GM12878 (cell line): Measurements from ENCODE around the gene MUC20. TPM values are rescaled to one million over a fixed set of nuclear protein-coding genes. Genes with fewer than 3 reads are reported as not detected.

Experiments used
- BCL11A ChIP-seq: IDR thresholded peaks from 2 replicates; pipeline ENCODE4 v1.6.1; 2011; ENCODE audit warnings: low read depth, low read length
- SUPT20H ChIP-seq: IDR thresholded peaks from 2 replicates; pipeline ENCODE4 v1.6.1; 2011; ENCODE audit warnings: low read depth, mild to moderate bottlenecking, low read length, moderate library complexity, borderline replicate concordance; ENCODE audit not compliant: control insufficient read depth
- TARDBP ChIP-seq: IDR thresholded peaks from 2 replicates; pipeline ENCODE4 v1.6.1; 2016; ENCODE audit warnings: borderline replicate concordance
- ZBTB11 ChIP-seq: fragments of 450-650 bp; formaldehyde crosslinking; IDR thresholded peaks from 2 replicates; pipeline ENCODE4 v1.5.0; 2022; ENCODE audit warnings: mild to moderate bottlenecking, missing genetic modification characterization
- ZNF687 ChIP-seq: fragments of 450-650 bp; IDR thresholded peaks from 2 replicates; pipeline ENCODE4 v1.6.1; 2017; ENCODE audit warnings: mild to moderate bottlenecking, moderate library complexity
- polyA plus RNA-seq, 11 experiments: library from polyadenylated mRNA; depleted of rRNA in 4 of 11; unstranded in 6 of 11; stranded (reverse) in 5 of 11; fragments of >200 nt; fragmentation: Nextera tagmentation in 4 of 11; fragmentation: Illumina TruSeq in 1 of 11; extraction: Ambion mirVana in 4 of 11; extraction: Trizol in 1 of 11; gene quantifications; 1 replicate in 1 of 11; 2 replicates in 10 of 11; pipeline versions ENCODE4 v1.2.1 to v1.2.3, GENCODE V29; 2011 to 2016; ENCODE audit warnings: inconsistent platforms in 2 of 11, missing spikeins in 2 of 11, low read depth in 1 of 11
- total RNA-seq, 4 experiments: library from RNA; depleted of rRNA in 3 of 4; stranded (reverse); fragments of >200 nt in 3 of 4; fragmentation: Illumina TruSeq in 1 of 4; extraction: Trizol in 1 of 4; gene quantifications; 2 replicates each; pipeline versions ENCODE4 v1.2.1 to v1.2.3, GENCODE V29; 2013 to 2021
- TF ChIP-seq, protein P1 (sequence below): fragments of 450-650 bp; IDR thresholded peaks from 2 replicates; pipeline ENCODE4 v1.6.1; 2017; ENCODE audit warnings: mild to moderate bottlenecking, moderate library complexity
- TF ChIP-seq, protein P2 (sequence below): fragments of 450-650 bp; IDR thresholded peaks from 2 replicates; pipeline ENCODE4 v1.6.1; 2017; ENCODE audit warnings: borderline replicate concordance
- TF ChIP-seq, protein P3 (sequence below): IDR thresholded peaks from 2 replicates; pipeline ENCODE4 v1.6.1; 2012; ENCODE audit warnings: mild to moderate bottlenecking, low read depth, low read length

MUC20 gene
- total and polyA plus RNA-seq, 10 of the 15 experiments (the other 5 are each of a cell fraction or from before 2014, with no cell fraction given), result 0.04 to 0.46 (median 0.17) TPM; not detected in 3

DNA sequence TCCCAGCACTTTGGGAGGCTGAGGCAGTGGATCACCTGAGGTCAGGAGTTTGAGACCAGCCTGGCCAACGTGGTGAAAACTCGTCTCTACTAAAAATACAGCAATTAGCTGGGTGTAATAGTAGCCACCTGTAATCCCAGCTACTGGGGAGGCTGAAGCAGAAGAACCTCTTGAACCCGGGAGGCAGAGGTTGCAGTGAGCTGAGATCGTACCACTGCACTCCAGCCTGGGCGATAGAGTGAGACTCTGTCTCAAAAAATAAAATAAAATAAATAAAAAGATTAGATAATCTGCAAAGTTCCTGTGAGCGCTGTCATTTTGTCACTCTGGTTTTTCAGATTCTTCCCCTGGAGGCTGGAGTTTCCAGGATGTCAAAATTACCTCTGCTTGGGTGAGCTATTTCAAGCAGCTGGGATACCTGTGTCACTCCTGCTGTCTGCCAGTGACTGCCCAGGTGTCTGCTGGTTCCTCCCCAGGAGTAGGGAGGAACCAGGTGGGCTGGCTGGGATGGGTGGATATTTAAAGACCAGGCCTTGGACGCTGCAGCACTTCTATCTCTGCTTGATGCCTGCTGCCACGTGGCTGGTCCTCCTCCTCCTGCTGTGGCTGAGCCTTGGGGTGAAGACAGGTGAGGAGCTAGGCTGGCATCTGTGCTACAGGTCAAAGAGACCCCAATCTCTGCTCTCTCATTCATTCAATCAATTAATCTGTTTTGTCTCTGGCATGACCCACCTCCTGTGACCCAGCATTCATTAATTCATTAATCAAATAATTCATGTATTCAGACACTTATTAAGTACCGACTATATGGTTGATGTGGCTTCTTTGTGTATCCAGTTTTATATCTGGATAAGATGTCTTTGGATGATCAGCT, 19.5 kb upstream of the MUC20 start (continued):
- TF ChIP-seq ZBTB11 (CRISPR knock-in tag) (no peak), ZNF687 (no peak), TARDBP (no peak), SUPT20H (no peak), BCL11A (no peak)
- TF ChIP-seq, protein P1, sequence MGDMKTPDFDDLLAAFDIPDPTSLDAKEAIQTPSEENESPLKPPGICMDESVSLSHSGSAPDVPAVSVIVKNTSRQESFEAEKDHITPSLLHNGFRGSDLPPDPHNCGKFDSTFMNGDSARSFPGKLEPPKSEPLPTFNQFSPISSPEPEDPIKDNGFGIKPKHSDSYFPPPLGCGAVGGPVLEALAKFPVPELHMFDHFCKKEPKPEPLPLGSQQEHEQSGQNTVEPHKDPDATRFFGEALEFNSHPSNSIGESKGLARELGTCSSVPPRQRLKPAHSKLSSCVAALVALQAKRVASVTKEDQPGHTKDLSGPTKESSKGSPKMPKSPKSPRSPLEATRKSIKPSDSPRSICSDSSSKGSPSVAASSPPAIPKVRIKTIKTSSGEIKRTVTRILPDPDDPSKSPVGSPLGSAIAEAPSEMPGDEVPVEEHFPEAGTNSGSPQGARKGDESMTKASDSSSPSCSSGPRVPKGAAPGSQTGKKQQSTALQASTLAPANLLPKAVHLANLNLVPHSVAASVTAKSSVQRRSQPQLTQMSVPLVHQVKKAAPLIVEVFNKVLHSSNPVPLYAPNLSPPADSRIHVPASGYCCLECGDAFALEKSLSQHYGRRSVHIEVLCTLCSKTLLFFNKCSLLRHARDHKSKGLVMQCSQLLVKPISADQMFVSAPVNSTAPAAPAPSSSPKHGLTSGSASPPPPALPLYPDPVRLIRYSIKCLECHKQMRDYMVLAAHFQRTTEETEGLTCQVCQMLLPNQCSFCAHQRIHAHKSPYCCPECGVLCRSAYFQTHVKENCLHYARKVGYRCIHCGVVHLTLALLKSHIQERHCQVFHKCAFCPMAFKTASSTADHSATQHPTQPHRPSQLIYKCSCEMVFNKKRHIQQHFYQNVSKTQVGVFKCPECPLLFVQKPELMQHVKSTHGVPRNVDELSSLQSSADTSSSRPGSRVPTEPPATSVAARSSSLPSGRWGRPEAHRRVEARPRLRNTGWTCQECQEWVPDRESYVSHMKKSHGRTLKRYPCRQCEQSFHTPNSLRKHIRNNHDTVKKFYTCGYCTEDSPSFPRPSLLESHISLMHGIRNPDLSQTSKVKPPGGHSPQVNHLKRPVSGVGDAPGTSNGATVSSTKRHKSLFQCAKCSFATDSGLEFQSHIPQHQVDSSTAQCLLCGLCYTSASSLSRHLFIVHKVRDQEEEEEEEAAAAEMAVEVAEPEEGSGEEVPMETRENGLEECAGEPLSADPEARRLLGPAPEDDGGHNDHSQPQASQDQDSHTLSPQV, result no peak
- TF ChIP-seq, protein P2, sequence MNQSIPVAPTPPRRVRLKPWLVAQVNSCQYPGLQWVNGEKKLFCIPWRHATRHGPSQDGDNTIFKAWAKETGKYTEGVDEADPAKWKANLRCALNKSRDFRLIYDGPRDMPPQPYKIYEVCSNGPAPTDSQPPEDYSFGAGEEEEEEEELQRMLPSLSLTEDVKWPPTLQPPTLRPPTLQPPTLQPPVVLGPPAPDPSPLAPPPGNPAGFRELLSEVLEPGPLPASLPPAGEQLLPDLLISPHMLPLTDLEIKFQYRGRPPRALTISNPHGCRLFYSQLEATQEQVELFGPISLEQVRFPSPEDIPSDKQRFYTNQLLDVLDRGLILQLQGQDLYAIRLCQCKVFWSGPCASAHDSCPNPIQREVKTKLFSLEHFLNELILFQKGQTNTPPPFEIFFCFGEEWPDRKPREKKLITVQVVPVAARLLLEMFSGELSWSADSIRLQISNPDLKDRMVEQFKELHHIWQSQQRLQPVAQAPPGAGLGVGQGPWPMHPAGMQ, result no peak
- TF ChIP-seq, protein P3, sequence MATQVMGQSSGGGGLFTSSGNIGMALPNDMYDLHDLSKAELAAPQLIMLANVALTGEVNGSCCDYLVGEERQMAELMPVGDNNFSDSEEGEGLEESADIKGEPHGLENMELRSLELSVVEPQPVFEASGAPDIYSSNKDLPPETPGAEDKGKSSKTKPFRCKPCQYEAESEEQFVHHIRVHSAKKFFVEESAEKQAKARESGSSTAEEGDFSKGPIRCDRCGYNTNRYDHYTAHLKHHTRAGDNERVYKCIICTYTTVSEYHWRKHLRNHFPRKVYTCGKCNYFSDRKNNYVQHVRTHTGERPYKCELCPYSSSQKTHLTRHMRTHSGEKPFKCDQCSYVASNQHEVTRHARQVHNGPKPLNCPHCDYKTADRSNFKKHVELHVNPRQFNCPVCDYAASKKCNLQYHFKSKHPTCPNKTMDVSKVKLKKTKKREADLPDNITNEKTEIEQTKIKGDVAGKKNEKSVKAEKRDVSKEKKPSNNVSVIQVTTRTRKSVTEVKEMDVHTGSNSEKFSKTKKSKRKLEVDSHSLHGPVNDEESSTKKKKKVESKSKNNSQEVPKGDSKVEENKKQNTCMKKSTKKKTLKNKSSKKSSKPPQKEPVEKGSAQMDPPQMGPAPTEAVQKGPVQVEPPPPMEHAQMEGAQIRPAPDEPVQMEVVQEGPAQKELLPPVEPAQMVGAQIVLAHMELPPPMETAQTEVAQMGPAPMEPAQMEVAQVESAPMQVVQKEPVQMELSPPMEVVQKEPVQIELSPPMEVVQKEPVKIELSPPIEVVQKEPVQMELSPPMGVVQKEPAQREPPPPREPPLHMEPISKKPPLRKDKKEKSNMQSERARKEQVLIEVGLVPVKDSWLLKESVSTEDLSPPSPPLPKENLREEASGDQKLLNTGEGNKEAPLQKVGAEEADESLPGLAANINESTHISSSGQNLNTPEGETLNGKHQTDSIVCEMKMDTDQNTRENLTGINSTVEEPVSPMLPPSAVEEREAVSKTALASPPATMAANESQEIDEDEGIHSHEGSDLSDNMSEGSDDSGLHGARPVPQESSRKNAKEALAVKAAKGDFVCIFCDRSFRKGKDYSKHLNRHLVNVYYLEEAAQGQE, result no peak
